Measurements from ENCODE around the gene LGALS7. TPM values are rescaled to one million over a fixed set of nuclear protein-coding genes. Genes with fewer than 3 reads are reported as not detected.
"Not testable (repeated sequence)": the region's sequence is repeated elsewhere in the genome, so short reads cannot be mapped to it uniquely, and the experiment has no call there.

The LGALS7 gene
- total RNA-seq, 1 donor from 2014 or later, result not detected

GRCh38 chr19:38784224-38784623, 10.9 kb upstream of the LGALS7 start:
- Mint-ChIP-seq H3K4me1 (no peaks in the 10 kb centered on the region), H3K9me3 (no peaks in the 10 kb centered on the region), H3K36me3 (ENCODE audit: low read depth) (no peaks in the 10 kb centered on the region), H3K27me3 (peaks cover 6% of the 10 kb centered on the region), H3K27ac (no peak overlapping the region), H3K4me3 (no peak overlapping the region)
- CTCF ChIA-PET, result no interaction called here
- ATAC-seq (ENCODE audit: low read depth), result no peak
- no peak for DNase-seq
- no peak for TF ChIP-seq CTCF (IDR thresholded peaks at IDR 0.05)
- POLR2A ChIA-PET, result no interaction called here
- intact Hi-C loops (cut with micrococcal nuclease), result no loop called here

DNA sequence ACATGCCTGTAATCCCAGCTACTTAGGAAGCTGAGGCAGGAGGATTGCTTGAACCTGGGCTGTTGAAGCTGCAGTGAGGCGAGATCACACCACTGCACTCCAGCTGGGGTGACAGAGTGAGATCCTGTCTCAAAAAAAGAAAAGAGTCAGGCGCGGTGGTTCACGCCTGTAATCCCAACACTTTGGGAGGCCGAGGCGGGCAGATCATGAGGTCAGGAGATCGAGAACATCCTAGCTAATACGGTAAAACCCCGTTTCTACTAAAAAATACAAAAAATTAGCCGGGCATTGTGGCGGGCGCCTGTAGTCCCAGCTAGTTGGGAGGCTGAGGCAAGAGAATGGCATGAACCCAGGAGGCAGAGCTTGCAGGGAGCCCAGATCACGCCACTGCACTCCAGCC, 8.9 kb upstream of the LGALS7 start:
- H3K4me1 Mint-ChIP-seq; H3K27ac Mint-ChIP-seq; H3K4me3 Mint-ChIP-seq; CTCF ChIA-PET; intact Hi-C loops (cut with micrococcal nuclease); DNase-seq; H3K9me3 Mint-ChIP-seq; H3K36me3 Mint-ChIP-seq (ENCODE audit: low read depth); ATAC-seq (ENCODE audit: low read depth); H3K27me3 Mint-ChIP-seq: not testable (repeated sequence)
- POLR2A ChIA-PET, result interaction anchor here (0.6 to 1.3 kb wide), 4 partner anchors 17 to 94 kb away, joined by 3 to 9 read pairs (median 6); partner anchors contain the start of gene ECH1

DNA sequence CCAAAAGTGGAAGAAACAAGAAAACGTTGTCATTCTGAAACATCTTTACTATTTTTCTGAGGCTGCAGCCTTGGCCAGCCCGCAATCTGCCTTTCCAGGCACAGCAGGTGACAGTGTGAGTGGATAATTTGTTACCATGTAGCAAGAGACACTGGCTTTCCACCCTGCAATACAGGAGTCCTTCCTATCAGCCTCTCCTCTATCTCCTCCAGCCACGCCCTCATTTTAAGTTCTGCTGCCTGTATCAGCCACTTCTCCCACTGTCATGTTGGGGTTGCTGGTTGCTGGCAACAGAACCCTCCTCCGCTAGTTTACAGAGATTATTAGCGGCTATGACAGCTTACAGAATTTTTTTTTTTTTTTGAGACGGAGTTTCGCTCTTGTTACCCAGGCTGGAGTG, 7.7 kb upstream of the LGALS7 start:
- H3K36me3 Mint-ChIP-seq (ENCODE audit: low read depth), result no peaks in the 10 kb centered on the region
- CTCF ChIA-PET, result no interaction called here
- peaks cover 9% of the 10 kb centered on the region for H3K27me3 Mint-ChIP-seq
- no peak for TF ChIP-seq CTCF (IDR thresholded peaks at IDR 0.05)
- intact Hi-C loops (cut with micrococcal nuclease), result no loop called here
- H3K4me3 Mint-ChIP-seq, result no peak overlapping the region
- POLR2A ChIA-PET, result interaction anchor here (0.7 kb wide), 1 partner anchor 25 kb away, joined by 4 read pairs; no protein-coding TSS in a partner anchor
- H3K9me3 Mint-ChIP-seq, result no peaks in the 10 kb centered on the region
- ATAC-seq (ENCODE audit: low read depth) (no peak), DNase-seq (no peak)
- no peaks in the 10 kb centered on the region for H3K4me1 Mint-ChIP-seq
- H3K27ac Mint-ChIP-seq, result no peak overlapping the region

DNA sequence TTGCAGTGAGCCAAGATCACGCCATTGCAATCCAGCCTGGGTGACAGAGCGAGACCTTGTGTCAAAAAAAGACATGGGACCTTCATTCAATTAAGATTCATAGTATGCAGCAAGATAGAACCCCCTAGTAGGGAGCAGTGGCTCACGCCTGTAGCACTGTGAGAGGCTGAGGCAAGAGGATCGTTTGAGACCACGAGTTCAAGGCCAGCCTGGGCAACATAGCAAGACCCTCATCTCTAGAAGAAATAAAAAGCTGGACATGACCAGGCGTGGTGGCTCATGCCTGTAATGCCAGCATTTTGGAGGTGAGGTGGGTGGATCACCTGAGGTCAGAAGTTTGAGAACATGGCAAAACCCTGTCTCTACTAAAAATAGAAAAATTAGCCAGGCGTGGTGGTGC, 7.1 kb upstream of the LGALS7 start:
- ATAC-seq (ENCODE audit: low read depth) (no peak), DNase-seq (no peak)
- ChIA-PET CTCF (no interaction called here), POLR2A (no interaction called here)
- no peak overlapping the region for H3K4me3 Mint-ChIP-seq
- no peaks in the 10 kb centered on the region for H3K9me3 Mint-ChIP-seq
- intact Hi-C loops (cut with micrococcal nuclease), result no loop called here
- TF ChIP-seq CTCF (IDR thresholded peaks at IDR 0.05), result no peak
- no peak overlapping the region for H3K27ac Mint-ChIP-seq
- no peaks in the 10 kb centered on the region for H3K36me3 Mint-ChIP-seq (ENCODE audit: low read depth)
- H3K4me1 Mint-ChIP-seq, result no peaks in the 10 kb centered on the region
- peaks cover 9% of the 10 kb centered on the region for H3K27me3 Mint-ChIP-seq

GRCh38 chr19:38778733-38779132, 5.4 kb upstream of the LGALS7 start:
- no peaks in the 10 kb centered on the region for H3K9me3 Mint-ChIP-seq
- H3K27me3 Mint-ChIP-seq, result peaks cover 9% of the 10 kb centered on the region
- intact Hi-C loops (cut with micrococcal nuclease), result no loop called here
- H3K27ac Mint-ChIP-seq, result no peak overlapping the region
- ChIA-PET CTCF (no interaction called here), POLR2A (no interaction called here)
- DNase-seq (no peak), ATAC-seq (ENCODE audit: low read depth) (no peak)
- no peaks in the 10 kb centered on the region for H3K36me3 Mint-ChIP-seq (ENCODE audit: low read depth)
- H3K4me1 Mint-ChIP-seq, result no peaks in the 10 kb centered on the region
- no peak for TF ChIP-seq CTCF (IDR thresholded peaks at IDR 0.05)
- no peak overlapping the region for H3K4me3 Mint-ChIP-seq

Data from activated B cell treated with CpG ODN at 0.5 μM for 24 hours (primary cell).